A673 (cell line): ENCODE data around the gene RSPH1.

Source experiments
- EZH2 ChIP-seq: fragments of 200-600 bp; sonication (generic); IDR thresholded peaks from 2 replicates; pipeline ENCODE4 v1.6.1; 2017; ENCODE audit warnings: borderline replicate concordance, low read depth, mild to moderate bottlenecking, mixed read lengths, antibody characterized with exemption, low read length; ENCODE audit not compliant: poor library complexity, severe bottlenecking
- TF ChIP-seq, protein P1 (sequence below): fragments of 300-800, 200-600 bp; sonication (generic); conservative IDR thresholded peaks from 2 replicates; pipeline ENCODE4 v1.5.1; 2017; ENCODE audit warnings: low read depth, mild to moderate bottlenecking, antibody characterized with exemption, low read length, moderate library complexity, mixed read lengths

GRCh38 chr21:42492201-42492600, 3.8 kb downstream of the RSPH1 start:
- TF ChIP-seq, protein P1, sequence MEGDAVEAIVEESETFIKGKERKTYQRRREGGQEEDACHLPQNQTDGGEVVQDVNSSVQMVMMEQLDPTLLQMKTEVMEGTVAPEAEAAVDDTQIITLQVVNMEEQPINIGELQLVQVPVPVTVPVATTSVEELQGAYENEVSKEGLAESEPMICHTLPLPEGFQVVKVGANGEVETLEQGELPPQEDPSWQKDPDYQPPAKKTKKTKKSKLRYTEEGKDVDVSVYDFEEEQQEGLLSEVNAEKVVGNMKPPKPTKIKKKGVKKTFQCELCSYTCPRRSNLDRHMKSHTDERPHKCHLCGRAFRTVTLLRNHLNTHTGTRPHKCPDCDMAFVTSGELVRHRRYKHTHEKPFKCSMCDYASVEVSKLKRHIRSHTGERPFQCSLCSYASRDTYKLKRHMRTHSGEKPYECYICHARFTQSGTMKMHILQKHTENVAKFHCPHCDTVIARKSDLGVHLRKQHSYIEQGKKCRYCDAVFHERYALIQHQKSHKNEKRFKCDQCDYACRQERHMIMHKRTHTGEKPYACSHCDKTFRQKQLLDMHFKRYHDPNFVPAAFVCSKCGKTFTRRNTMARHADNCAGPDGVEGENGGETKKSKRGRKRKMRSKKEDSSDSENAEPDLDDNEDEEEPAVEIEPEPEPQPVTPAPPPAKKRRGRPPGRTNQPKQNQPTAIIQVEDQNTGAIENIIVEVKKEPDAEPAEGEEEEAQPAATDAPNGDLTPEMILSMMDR, result no peak
- no peak for TF ChIP-seq EZH2
